ENCODE results near the gene TNK1. TPM values are rescaled to one million over a fixed set of nuclear protein-coding genes. Genes with fewer than 3 reads are reported as not detected.

The TNK1 gene
- total and polyA plus RNA-seq, 2 donors, result 1.2 to 4.8 TPM

DNA sequence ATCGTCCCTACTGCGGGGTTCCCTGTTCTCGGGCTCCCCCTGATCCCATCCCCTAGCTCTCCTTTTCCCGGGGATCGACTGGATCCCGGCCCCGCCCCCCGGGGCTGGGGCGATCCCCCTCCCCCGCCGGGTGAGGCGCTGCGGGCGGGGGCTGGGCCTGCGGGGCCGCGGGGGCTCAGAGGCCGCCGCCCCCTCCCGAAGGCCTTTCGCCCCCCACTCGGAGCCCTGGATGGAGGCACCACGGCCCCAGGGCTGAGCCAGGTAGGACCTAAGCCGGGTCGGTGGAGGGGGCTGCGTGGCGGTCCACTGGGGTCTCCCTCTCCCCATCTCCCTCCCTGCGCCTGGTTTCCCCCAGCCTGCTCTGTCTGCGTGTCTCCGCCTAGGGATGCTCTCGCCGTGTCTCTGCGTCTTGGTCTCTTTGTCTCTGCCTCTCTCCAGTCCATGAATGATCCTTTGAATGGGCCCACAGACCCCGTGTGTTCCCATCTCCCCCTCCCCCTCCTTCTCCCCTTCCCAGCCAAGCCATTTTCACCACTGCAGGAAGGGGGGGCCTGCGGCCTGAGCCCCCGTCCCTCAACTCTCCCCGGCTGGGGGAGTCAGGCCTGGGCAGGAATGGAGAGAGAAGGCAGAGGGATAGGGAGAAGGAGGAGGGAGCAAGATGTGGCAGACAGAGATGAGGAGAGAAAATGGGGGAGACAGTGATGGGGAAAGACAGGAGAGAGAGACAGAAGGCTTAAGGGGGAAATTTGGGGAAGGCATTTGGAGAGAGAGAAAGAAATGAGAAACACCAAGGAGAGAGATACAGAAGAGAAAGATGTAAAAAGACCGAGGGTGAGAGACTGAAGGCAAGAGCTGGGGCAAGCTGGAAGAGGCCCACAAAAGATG, 24.7 kb downstream of the TNK1 start:
- H3K4me1 ChIP-seq (ENCODE audit: insufficient read depth), result no peaks in the 10 kb centered on the region
- no peaks in the 10 kb centered on the region for H3K36me3 ChIP-seq (ENCODE audit: insufficient read depth)
- peak overlapping the region; percentile 3 for H3K27ac ChIP-seq (ENCODE audit: low read depth)
- 6% methylated on average over 38 of the region's 38 CpGs for WGBS
- DNase-seq (ENCODE audit: extremely low spot score), result no peak
- peak overlapping the region; percentile 47 for H3K4me3 ChIP-seq (ENCODE audit: low read depth, low read length)

DNA sequence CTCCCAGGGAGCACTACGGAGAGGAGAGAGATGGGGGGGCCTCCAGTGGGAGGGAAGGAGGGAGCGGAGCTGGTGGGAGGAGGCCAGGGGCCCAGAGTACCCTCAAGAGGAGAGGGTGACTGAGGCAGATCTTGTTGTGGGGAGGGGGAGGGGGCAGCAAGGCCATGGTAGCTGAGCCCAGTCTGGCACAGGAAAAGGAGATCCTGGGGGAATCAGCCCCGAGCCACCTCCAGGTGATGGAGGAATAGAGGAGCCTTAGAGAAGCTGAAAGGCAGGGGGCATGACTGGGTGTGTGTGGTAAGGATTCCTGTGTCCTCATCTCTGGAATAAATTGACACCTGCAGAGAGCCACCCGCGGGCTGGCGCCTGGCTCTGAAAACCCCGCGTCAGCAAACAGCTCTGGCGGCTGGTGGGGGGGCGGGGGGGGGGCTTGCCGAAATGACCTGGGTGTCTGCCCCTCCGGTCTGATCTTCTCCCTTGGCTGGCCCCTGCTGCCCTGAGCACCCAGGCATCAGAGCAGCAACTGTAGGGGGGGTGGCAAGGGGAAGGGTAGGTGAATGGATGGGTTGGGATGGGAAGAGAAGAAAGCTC, 25.4 kb downstream of the TNK1 start:
- Histone ChIP-seq H3K4me3 (ENCODE audit: low read depth, low read length) (no peak overlapping the region), H3K36me3 (ENCODE audit: insufficient read depth) (no peaks in the 10 kb centered on the region), H3K27ac (ENCODE audit: low read depth) (no peak overlapping the region), H3K4me1 (ENCODE audit: insufficient read depth) (no peaks in the 10 kb centered on the region)
- WGBS, result 49% methylated on average over 12 of the region's 12 CpGs
- DNase-seq (ENCODE audit: extremely low spot score), result no peak

DNA sequence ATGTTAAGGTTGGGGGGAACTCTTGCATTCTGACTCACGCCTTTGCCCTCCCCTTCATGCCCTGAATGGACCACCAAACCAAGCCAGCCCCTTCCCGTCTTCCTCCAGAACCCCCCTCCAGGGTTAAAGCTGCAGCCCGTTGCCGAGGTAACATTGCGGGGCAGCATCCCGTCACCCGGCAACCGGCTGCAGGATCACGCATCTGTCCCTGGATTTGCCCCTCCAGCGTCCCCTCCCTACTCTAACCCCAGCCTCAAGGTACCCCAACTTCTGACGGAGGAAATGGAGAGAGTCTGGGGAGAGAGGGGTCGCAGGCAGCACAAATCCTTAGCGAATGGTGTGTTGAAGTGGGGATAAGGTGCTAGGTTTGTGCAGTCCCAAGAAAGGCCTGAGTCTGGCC, 26.2 kb downstream of the TNK1 start:
- H3K4me1 ChIP-seq (ENCODE audit: insufficient read depth), result no peaks in the 10 kb centered on the region
- no peak for DNase-seq (ENCODE audit: extremely low spot score)
- WGBS, result 85% methylated on average over 13 of the region's 13 CpGs
- H3K4me3 ChIP-seq (ENCODE audit: low read depth, low read length), result no peak overlapping the region
- no peaks in the 10 kb centered on the region for H3K36me3 ChIP-seq (ENCODE audit: insufficient read depth)
- no peak overlapping the region for H3K27ac ChIP-seq (ENCODE audit: low read depth)

DNA sequence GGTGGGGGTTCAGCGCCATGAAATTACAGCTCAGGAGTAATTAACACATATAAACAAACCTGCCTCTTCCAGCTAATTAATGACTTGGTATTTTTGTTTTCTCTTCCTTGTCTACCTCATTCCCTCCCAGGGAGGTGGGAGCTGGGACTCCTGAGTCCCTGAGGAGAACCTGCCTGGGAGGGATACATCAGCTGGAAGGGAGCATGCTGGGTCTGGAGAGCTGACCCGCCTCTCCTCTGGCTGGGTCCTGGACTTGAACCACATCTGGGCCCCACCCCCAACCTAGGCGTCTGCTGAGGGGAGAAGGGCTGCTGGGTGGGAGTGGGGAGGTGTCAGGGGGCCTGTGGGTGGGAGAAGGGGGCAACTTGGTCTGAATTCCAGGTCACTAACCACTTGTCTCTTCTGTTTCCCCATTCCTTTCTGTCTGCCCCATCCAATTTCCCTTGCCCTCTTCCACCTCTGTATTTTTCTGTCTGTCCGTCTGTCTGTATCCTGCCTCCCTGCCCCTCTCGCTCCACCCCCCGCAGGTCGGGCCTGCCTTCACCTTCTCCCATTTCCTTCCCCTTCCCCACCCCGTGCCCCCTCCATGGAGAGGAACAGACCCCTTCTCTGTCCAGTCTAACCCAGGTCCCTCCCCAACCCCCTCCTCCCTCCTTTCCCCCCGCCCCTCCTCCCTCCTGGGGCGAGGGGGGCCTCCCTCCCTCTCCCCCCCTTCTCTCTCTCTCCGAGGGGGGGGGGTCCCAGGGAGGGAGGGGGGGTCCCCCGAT, 26.8 kb downstream of the TNK1 start, which contains the start of gene NLGN2:
Gene NLGN2 (plus strand): TSS at position 361 of the 767 bp plus-strand sequence. CDS start 411 bp downstream, outside the sequence.
- 56% methylated on average over 11 of the region's 12 CpGs for WGBS
- no peak for DNase-seq (ENCODE audit: extremely low spot score)
- Histone ChIP-seq H3K4me3 (ENCODE audit: low read depth, low read length) (no peak within 1 kb of the TSS), H3K4me1 (ENCODE audit: insufficient read depth) (no peaks in the 10 kb centered on the region), H3K36me3 (ENCODE audit: insufficient read depth) (no peaks in the 10 kb centered on the region), H3K27ac (ENCODE audit: low read depth) (no peak within 1 kb of the TSS)

DNA sequence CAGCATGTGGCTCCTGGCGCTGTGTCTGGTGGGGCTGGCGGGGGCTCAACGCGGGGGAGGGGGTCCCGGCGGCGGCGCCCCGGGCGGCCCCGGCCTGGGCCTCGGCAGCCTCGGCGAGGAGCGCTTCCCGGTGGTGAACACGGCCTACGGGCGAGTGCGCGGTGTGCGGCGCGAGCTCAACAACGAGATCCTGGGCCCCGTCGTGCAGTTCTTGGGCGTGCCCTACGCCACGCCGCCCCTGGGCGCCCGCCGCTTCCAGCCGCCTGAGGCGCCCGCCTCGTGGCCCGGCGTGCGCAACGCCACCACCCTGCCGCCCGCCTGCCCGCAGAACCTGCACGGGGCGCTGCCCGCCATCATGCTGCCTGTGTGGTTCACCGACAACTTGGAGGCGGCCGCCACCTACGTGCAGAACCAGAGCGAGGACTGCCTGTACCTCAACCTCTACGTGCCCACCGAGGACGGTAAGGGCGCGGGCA, 27.4 kb downstream of the TNK1 start:
- H3K4me1 ChIP-seq (ENCODE audit: insufficient read depth), result no peaks in the 10 kb centered on the region
- no peak for DNase-seq (ENCODE audit: extremely low spot score)
- 69% methylated on average over 58 of the region's 58 CpGs for WGBS
- H3K36me3 ChIP-seq (ENCODE audit: insufficient read depth), result no peaks in the 10 kb centered on the region
- no peak overlapping the region for H3K27ac ChIP-seq (ENCODE audit: low read depth)
- no peak overlapping the region for H3K4me3 ChIP-seq (ENCODE audit: low read depth, low read length)

DNA sequence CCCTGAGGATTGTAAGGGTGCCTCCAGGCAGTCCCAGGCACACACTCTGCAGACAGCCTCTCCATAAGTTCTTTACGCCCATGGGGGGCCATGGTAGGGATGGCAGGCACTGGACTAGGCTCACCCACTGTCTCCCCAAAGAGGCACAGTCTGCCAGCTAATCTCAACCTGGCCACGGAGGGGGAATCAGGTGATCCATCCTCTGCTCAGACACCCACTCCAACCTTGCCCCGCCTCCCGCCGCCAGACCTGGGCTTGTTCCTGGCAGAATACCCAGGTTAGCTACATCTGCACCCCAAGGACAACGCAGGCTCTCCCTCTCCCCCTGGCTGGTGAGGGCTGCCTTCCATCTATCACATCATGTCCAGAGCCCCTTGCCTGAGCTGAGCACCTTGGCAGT, 28.0 kb downstream of the TNK1 start:
- Histone ChIP-seq H3K4me3 (ENCODE audit: low read depth, low read length) (no peak overlapping the region), H3K36me3 (ENCODE audit: insufficient read depth) (no peaks in the 10 kb centered on the region), H3K27ac (ENCODE audit: low read depth) (no peak overlapping the region), H3K4me1 (ENCODE audit: insufficient read depth) (no peaks in the 10 kb centered on the region)
- no peak for DNase-seq (ENCODE audit: extremely low spot score)
- WGBS, result 88% methylated on average over 6 of the region's 6 CpGs

DNA sequence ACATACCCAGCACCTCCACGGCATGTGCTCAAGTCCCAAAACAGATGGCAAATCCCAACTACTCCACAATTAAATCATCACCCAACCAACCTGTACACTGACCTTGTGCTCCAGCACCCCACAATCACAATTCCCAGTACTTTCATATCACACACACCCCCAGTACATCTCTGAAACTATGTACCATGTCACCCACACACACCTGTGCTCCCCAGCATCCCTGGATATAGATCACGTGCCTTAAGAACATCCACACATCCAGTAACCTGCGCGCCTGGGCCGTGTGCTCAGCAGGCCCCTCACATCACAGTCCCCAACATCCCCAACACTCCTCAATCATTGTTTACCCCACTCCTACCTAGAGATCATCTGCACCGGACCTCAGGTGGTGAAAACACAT, 28.8 kb downstream of the TNK1 start:
- H3K36me3 ChIP-seq (ENCODE audit: insufficient read depth), result no peaks in the 10 kb centered on the region
- H3K4me3 ChIP-seq (ENCODE audit: low read depth, low read length), result no peak overlapping the region
- 93% methylated on average over 6 of the region's 6 CpGs for WGBS
- H3K27ac ChIP-seq (ENCODE audit: low read depth), result no peak overlapping the region
- H3K4me1 ChIP-seq (ENCODE audit: insufficient read depth), result no peaks in the 10 kb centered on the region
- no peak for DNase-seq (ENCODE audit: extremely low spot score)

DNA sequence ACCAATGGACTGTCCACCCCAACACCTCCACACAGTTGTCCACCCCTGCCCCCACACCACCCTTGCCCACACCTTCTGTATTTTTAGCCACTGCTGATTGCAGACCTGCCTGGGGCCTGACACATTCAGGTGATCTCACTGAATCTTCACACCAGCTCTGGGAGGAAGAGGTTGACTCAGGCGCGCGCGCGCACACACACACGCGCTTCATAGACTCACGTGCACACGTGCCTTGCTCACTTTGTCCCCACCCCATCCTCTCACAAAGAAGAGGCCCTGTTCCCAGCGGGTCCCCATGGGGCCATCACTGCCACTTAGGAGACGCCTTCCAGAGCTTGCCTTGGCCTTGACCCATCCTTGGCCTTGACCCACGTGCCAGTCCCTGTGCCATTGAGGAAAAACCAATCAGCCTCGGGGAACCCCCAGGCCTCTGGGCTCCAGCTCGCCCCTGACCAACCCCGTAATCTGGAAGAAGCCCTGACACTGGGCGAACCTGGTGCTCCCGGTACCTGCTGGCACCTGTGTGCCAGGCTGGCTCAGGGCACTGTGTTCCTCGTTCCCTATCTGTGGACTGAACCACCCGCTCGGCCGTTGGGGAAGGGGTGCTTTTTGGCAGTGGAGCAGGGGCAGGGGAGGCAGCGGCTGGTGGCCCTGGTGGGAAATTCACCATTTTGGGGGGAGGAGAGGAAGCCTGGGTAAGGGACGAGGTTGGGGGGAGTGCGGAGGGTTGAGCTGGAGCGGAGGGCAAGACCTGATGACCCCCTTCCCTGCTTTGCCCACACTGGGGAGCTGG, 29.9 kb downstream of the TNK1 start:
- H3K27ac ChIP-seq (ENCODE audit: low read depth), result no peak overlapping the region
- H3K4me1 ChIP-seq (ENCODE audit: insufficient read depth), result no peaks in the 10 kb centered on the region
- H3K36me3 ChIP-seq (ENCODE audit: insufficient read depth), result no peaks in the 10 kb centered on the region
- no peak overlapping the region for H3K4me3 ChIP-seq (ENCODE audit: low read depth, low read length)
- DNase-seq (ENCODE audit: extremely low spot score), result no peak
- WGBS, result 91% methylated on average over 25 of the region's 25 CpGs

DNA sequence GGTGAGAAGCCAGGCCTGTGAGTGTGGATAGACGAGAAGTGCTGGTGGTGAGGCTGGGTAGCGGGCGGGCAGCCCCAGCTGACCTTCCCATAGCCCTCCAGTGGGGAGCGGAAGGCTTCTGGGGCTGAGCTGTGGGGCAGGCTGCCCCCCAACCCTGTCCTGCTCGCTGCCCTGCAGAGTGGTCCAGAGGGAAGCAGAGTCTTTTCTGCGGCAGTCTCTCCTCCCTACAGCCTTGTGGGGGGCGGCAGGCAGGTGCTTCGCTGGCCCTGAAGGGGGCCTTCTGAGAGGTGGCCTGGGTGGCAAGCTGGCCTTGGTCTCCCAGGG, 30.5 kb downstream of the TNK1 start:
- DNase-seq (ENCODE audit: extremely low spot score), result no peak
- H3K36me3 ChIP-seq (ENCODE audit: insufficient read depth), result no peaks in the 10 kb centered on the region
- WGBS, result 92% methylated on average over 8 of the region's 8 CpGs

DNA sequence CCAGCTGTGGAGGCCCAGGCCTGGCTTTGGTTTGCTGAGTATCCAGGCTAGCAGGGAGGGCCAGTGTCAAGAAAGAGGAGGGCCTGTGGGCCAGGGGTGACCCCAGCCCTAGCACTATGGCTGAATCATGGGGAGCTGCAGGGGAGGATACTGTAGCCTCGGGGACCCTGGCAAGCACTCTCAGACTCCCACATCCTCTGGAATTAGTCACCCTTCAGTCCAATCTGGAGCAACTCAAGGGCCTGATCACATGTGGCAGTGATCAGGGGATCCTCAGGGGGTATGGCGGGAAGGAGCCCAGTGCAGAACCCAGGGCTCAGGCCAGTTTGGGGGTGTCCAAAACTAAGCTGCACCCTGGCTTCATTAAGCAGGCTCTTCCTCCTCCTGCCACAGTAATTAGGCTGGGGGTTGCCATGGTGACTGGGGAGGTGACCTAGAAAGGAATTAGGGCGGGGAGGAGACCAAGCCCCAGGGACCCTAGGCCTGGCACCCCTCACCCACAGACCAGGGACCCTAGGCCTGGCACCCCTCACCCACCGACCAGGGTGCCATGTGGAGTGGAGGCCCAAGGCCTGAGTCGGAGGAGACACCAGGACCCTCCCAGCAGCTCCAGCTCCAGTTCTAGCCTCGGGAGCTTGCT, 32.6 kb downstream of the TNK1 start:
- no peaks in the 10 kb centered on the region for H3K36me3 ChIP-seq (ENCODE audit: insufficient read depth)

More for the DNA sequence above, 30.5 kb downstream of the TNK1 start:
- no peak overlapping the region for H3K4me3 ChIP-seq (ENCODE audit: low read depth, low read length)
- H3K4me1 ChIP-seq (ENCODE audit: insufficient read depth), result no peaks in the 10 kb centered on the region
- no peak overlapping the region for H3K27ac ChIP-seq (ENCODE audit: low read depth)

DNA sequence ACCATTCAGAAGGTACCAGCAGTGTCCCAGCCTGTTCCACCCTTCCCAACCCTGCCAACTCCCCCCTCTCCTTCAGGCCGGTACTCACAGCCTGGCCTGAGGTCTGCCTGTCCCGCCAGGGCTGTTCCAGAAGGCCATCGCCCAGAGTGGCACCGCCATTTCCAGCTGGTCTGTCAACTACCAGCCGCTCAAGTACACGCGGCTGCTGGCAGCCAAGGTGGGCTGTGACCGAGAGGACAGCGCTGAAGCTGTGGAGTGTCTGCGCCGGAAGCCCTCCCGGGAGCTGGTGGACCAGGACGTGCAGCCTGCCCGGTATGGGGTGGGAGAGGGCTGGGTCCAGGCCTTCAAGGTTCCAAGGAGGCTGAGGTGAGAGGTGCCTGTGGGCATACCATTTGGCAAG, 33.9 kb downstream of the TNK1 start:
- H3K4me3 ChIP-seq (ENCODE audit: low read depth, low read length), result no peak overlapping the region
- 86% methylated on average over 14 of the region's 14 CpGs for WGBS
- H3K36me3 ChIP-seq (ENCODE audit: insufficient read depth), result no peaks in the 10 kb centered on the region
- DNase-seq (ENCODE audit: extremely low spot score), result no peak
- H3K27ac ChIP-seq (ENCODE audit: low read depth), result no peak overlapping the region
- H3K4me1 ChIP-seq (ENCODE audit: insufficient read depth), result no peaks in the 10 kb centered on the region

More for the DNA sequence above, 32.6 kb downstream of the TNK1 start:
- Histone ChIP-seq H3K27ac (ENCODE audit: low read depth) (no peak overlapping the region), H3K4me3 (ENCODE audit: low read depth, low read length) (no peak overlapping the region), H3K4me1 (ENCODE audit: insufficient read depth) (no peaks in the 10 kb centered on the region)
- DNase-seq (ENCODE audit: extremely low spot score), result no peak
- WGBS, result 80% methylated on average over 6 of the region's 6 CpGs

DNA sequence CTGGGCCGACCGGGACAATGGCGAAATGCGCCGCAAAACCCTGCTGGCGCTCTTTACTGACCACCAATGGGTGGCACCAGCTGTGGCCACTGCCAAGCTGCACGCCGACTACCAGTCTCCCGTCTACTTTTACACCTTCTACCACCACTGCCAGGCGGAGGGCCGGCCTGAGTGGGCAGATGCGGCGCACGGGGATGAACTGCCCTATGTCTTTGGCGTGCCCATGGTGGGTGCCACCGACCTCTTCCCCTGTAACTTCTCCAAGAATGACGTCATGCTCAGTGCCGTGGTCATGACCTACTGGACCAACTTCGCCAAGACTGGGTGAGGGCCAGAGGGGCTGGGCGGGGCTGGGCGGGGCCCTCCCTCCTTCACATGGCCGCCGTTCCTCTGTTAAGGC, 34.9 kb downstream of the TNK1 start:
- Histone ChIP-seq H3K4me1 (ENCODE audit: insufficient read depth) (no peaks in the 10 kb centered on the region), H3K36me3 (ENCODE audit: insufficient read depth) (no peaks in the 10 kb centered on the region), H3K4me3 (ENCODE audit: low read depth, low read length) (no peak overlapping the region), H3K27ac (ENCODE audit: low read depth) (no peak overlapping the region)
- DNase-seq (ENCODE audit: extremely low spot score), result no peak
- WGBS, result 87% methylated on average over 23 of the region's 23 CpGs

DNA sequence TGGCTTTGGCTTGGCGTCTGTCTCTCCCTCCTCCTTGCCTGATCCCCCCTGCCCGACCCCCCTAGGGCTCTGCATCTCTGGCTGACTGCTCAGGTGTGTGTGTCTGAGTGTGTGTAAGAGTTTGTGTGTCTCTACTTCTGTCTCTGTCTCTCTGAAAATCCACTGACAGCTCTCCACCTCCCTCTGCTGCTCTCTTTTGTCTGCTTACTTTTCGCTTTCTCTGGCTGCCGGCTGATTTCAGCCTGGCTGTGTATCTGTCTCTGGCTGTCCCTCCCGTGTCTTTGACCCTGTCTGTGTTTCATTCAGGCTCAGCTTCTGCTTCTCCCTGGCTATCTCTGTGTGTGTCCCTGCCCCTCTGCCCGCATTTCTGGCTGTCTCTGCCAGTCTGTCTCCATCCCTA, 35.4 kb downstream of the TNK1 start:
- 79% methylated on average over 6 of the region's 6 CpGs for WGBS
- Histone ChIP-seq H3K4me3 (ENCODE audit: low read depth, low read length) (no peak overlapping the region), H3K27ac (ENCODE audit: low read depth) (no peak overlapping the region), H3K4me1 (ENCODE audit: insufficient read depth) (no peaks in the 10 kb centered on the region), H3K36me3 (ENCODE audit: insufficient read depth) (no peaks in the 10 kb centered on the region)
- no peak for DNase-seq (ENCODE audit: extremely low spot score)
